Lower leg skin (tissue), 3 donors: ENCODE results near the gene STS.

Experiments used
- POLR2A ChIP-seq, 2 donors: fragments of 450-650 bp; IDR thresholded peaks; one replicate each; pipeline ENCODE4 v1.6.1; 2016 to 2017; ENCODE audit warnings: antibody characterized with exemption in 2 of 2, mild to moderate bottlenecking in 1 of 2, moderate library complexity in 1 of 2
- TF ChIP-seq, protein P1 (sequence below), 3 donors: fragments of 450-650 bp; IDR thresholded peaks; one replicate each; pipeline ENCODE4 v1.5.1; 2016; ENCODE audit warnings: antibody characterized with exemption in 3 of 3, mild to moderate bottlenecking in 3 of 3, moderate library complexity in 2 of 3

DNA sequence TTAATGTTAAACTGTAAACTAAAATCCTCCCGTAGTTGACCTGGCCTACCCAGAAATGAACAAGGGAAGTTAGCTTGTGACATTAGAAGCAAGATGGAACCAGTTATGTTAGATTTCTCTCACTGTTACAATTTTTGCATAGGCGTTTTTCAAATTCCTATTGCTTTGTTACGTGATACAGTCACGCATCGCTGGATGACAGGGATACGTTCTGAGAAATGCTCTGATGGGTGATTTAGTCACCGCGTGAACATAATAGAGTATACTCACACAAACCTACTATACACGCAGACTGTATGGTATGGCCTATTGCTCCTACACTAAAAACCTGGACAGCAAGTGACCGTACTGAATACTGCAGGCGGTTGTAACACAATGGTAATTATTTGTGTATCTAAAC, 47.1 kb downstream of the STS start:
- no peak for TF ChIP-seq POLR2A (IDR thresholded peaks at IDR 0.05)
- TF ChIP-seq, protein P1, sequence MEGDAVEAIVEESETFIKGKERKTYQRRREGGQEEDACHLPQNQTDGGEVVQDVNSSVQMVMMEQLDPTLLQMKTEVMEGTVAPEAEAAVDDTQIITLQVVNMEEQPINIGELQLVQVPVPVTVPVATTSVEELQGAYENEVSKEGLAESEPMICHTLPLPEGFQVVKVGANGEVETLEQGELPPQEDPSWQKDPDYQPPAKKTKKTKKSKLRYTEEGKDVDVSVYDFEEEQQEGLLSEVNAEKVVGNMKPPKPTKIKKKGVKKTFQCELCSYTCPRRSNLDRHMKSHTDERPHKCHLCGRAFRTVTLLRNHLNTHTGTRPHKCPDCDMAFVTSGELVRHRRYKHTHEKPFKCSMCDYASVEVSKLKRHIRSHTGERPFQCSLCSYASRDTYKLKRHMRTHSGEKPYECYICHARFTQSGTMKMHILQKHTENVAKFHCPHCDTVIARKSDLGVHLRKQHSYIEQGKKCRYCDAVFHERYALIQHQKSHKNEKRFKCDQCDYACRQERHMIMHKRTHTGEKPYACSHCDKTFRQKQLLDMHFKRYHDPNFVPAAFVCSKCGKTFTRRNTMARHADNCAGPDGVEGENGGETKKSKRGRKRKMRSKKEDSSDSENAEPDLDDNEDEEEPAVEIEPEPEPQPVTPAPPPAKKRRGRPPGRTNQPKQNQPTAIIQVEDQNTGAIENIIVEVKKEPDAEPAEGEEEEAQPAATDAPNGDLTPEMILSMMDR (IDR thresholded peaks at IDR 0.05) = no peak
